ENCODE measurements around the gene ZNF830.

The ZNF830 gene

DNA sequence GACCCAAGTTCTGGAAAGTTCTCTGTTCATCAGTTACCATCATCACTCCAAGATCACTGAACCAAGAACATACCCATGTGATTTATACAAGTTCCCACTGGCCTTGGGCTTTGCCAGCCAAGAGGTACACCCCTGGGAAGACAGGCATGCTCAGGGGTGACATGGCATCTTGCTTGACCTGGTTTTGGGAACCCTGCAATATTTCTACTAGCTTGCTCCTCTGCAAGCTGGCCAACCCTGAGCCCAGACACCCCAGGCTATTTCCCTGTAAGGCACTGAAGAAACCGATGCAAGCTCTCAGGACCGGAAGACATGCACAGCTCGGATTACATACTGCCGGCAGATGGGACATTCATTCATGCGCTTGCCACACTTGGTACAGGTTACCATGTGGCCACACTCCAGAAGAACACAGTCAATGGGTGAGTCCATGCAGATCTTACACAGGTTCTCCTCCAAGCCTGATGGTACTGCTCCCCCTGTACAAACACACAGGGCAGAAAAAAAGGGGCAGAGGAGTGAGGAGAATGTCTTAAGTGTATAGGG lies 50.4 kb downstream of the ZNF830 start:
- Histone ChIP-seq H3K27ac (ENCODE audit: low read length) (no peak overlapping the region), H3K36me3 (ENCODE audit: control insufficient read depth, low read depth, low read length) (peaks cover 28% of the 10 kb centered on the region), H3K9ac (ENCODE audit: low read length) (no peak overlapping the region)

More for the DNA sequence above, 50.4 kb downstream of the ZNF830 start:
- Histone ChIP-seq H3K4me1 (ENCODE audit: control insufficient read depth, low read depth, low read length) (no peaks in the 10 kb centered on the region), H3K9me3 (ENCODE audit: control insufficient read depth, low read depth, low read length) (no peaks in the 10 kb centered on the region), H3K27me3 (ENCODE audit: control insufficient read depth, insufficient read depth, low read length) (no peaks in the 10 kb centered on the region), H3K4me3 (ENCODE audit: low read length) (no peak overlapping the region)
